HG02623 (cell line): ENCODE data around the gene TMEM178B.

Experiments used
- ATAC-seq: cut with Tn5 transposase; IDR thresholded peaks from one replicate; pipeline ENCODE4 v1.9.1; 2021; ENCODE audit warnings: moderate library complexity; ENCODE audit not compliant: unreplicated experiment

TMEM178B gene

GRCh38 chr7:141217938-141218337 is 144.1 kb downstream of the TMEM178B start:
- ATAC-seq = no peak

GRCh38 chr7:141218941-141219340 is 145.1 kb downstream of the TMEM178B start:
- no peak for ATAC-seq

- ATAC-seq = no peak
Measured at GRCh38 chr7:141220263-141220880, 146.5 kb downstream of the TMEM178B start.

- no peak for ATAC-seq
Measured at GRCh38 chr7:141221007-141221612, 147.2 kb downstream of the TMEM178B start.

GRCh38 chr7:141225916-141226618 is 152.2 kb downstream of the TMEM178B start:
- ATAC-seq = no peak

GRCh38 chr7:141227454-141227853 is 153.6 kb downstream of the TMEM178B start:
- no peak for ATAC-seq

GRCh38 chr7:141228482-141228881 is 154.6 kb downstream of the TMEM178B start:
- no peak for ATAC-seq

GRCh38 chr7:141231018-141231792 is 157.3 kb downstream of the TMEM178B start:
- no peak for ATAC-seq

- no peak for ATAC-seq
Measured at GRCh38 chr7:141232286-141233051, 158.6 kb downstream of the TMEM178B start.

- no peak for ATAC-seq
Measured at GRCh38 chr7:141234335-141235105, 160.7 kb downstream of the TMEM178B start.

GRCh38 chr7:141235656-141236055 is 161.8 kb downstream of the TMEM178B start:
- no peak for ATAC-seq

- no peak for ATAC-seq
Measured at GRCh38 chr7:141238596-141239243, 164.9 kb downstream of the TMEM178B start.

GRCh38 chr7:141239661-141240060 is 165.8 kb downstream of the TMEM178B start:
- ATAC-seq = no peak

- no peak for ATAC-seq
Measured at GRCh38 chr7:141242568-141242967, 168.7 kb downstream of the TMEM178B start.

GRCh38 chr7:141243368-141243767 is 169.5 kb downstream of the TMEM178B start:
- ATAC-seq = no peak

- no peak for ATAC-seq
Measured at GRCh38 chr7:141244435-141244834, 170.6 kb downstream of the TMEM178B start.

GRCh38 chr7:141246426-141246825 is 172.6 kb downstream of the TMEM178B start:
- no peak for ATAC-seq

- ATAC-seq = no peak
Measured at GRCh38 chr7:141251180-141251579, 177.3 kb downstream of the TMEM178B start.

- no peak for ATAC-seq
Measured at GRCh38 chr7:141251957-141252356, 178.1 kb downstream of the TMEM178B start.
